GM23248 (cell line): Measurements from ENCODE around the gene FOXN3.

Experiments
- EZH2 ChIP-seq: fragments of 200-600 bp; sonication (generic); IDR thresholded peaks from 2 replicates; pipeline ENCODE4 v1.6.1; 2018; ENCODE audit warnings: antibody characterized with exemption, mild to moderate bottlenecking; ENCODE audit not compliant: insufficient read depth, poor library complexity, severe bottlenecking
- EZH2phosphoT487 ChIP-seq: fragments of 200-600 bp; sonication (generic); IDR thresholded peaks from 2 replicates; pipeline ENCODE4 v1.6.1; 2018; ENCODE audit warnings: antibody characterized with exemption, moderate library complexity, mild to moderate bottlenecking, low read depth; ENCODE audit not compliant: insufficient read depth

- TF ChIP-seq EZH2phosphoT487 (no peak), EZH2 (no peak)
Measured at GRCh38 chr14:89435892-89436656, 19.0 kb upstream of the FOXN3 start.
